COLO829 (cell line): ENCODE data around the gene NUDT17.

Experiments
- DNase-seq: peaks from one replicate; pipeline ENCODE4 v3.0.0; 2012; ENCODE audit warnings: low spot score

Gene NUDT17

DNA sequence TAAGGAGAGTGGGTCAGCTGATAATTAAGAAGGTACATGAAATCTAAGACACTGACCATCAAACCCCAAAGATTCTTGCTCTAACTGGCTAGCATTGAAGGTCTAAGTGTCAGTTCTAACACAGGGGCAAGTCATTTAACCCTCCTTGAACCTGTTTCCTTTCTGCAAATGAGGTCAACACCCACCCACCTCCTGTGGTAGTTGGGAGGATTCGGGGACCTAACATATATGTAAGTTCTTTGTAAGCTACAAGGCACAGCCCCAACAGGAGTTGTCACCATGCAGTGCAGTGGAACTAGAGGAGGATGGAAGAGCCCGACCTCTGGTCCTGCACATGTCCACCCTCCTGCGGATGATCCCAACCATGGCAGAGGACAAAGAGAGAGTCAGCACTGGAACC, 2.4 kb downstream of the NUDT17 start:
- no peak for DNase-seq

- peak; percentile 59 for DNase-seq
Measured at GRCh38 chr1:145849356-145850160, 4.1 kb downstream of the NUDT17 start.

DNA sequence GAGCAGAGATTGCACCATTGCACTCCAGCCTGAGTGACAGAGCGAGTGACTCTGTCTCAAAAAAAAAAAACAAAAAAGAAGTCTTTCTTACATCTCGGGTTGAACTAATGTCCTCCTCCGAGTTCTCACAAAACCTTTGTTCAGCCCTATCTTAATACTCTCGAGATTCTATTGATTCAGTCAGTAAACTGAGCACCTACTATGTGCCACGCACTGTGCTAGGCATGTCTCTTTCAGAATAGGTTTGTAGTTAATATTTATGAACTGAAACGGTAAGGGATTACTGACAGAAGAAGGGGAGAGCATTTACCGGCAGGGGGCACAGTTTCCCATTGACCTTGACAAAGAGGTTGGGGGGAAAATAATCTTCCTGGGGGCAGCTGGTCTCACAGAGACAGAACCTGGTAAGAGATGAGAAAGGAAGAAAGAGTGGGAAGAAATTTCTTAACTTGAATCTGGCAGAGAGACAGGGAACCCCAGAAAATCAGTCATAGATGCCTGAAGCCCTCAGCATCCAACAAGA, 10.1 kb downstream of the NUDT17 start:
- no peak for DNase-seq

- no peak for DNase-seq
Measured at GRCh38 chr1:145857170-145857569, 11.7 kb downstream of the NUDT17 start.

DNA sequence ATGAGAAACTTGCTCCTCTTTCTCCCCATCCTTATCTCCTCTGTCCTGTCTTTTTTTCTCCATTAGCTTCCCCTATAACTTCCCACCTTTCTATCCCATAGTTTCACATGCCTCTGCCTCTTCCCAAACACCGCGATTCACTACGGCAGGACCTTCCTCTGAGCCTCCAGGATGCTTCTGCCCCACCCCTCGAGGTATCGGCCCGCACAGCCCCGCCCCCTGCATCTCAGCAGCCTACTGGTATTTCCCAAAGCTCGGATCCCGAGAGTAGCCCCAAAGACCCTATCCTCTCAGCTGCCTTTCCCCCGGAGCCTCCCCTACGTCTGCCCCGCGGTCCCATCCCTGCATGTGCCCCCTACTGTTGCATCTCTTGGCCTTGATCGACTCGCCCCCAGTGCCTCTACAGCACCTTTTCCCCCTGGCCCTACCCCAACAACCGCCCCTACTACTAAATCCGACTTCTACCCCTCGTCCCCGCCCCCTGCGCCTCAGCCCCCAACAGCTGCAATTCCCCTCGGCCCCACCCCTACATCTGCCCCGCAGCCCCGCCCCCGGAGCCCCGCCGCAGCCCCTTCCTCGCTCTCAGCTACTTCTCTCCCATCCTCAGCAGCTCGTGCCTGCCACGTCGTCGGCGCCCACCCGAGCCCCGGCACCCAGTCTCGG, 12.9 kb downstream of the NUDT17 start:
- peak; percentile 66 for DNase-seq

DNA sequence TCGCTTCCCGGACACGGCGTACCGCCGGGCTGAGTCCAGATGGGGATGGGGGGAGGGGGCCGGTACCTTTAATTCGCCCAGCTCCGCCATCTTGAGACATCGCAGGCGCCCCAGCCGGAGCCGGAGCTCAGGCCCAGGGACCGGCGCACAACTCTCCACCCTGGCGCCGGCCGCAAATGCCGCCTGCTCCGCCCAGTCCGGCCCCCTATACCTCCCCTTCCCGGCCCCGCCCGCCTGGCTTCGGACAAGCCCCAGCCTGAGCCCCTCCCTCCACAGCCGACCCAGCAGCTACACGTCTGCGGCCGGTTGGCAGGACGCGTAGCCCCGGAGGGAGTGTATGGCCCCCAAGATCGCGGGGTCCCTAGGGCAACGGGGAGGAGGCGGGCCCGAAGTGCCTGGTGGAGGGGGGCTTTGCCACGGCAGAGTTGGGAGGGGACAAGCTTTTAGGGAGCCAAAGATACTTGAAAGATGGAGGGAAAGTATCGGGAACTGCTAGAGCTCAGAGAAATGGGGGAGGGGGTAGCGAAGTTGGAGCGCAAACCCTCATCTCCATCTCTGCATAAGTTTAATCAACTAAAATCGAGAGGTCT, 13.6 kb downstream of the NUDT17 start, which contains the start of gene PIAS3:
TSS of gene PIAS3 (minus strand) at position 181 of the 590 bp plus-strand sequence. CDS start at position 90, 91 bp downstream.
- peak; percentile 99 for DNase-seq

GRCh38 chr1:145859491-145860023, 14.1 kb downstream of the NUDT17 start:
- peak; percentile 99 for DNase-seq

GRCh38 chr1:145863282-145864018, 18.0 kb downstream of the NUDT17 start:
- DNase-seq: no peak

DNA sequence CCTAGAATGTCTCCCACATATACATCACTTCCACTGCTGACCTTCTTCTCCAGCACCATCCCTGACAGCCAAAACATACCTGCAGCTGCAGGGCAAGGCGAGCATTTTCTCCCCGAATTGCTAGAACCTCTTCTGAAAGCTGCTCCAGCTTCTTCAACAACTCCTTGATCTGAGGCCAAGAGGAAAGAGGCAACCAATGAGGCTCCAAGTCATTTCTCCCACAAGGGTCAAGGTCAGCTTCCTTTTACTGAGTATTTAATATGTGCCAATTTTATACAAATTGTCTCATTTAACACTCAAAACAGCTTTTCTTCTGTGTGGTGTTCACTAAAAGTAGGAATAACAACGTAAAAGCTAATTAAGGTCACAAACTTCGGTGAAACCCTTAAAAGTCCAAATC, 22.8 kb downstream of the NUDT17 start:
- DNase-seq: no peak

GRCh38 chr1:145871994-145872924, 26.8 kb downstream of the NUDT17 start:
- no peak for DNase-seq

DNA sequence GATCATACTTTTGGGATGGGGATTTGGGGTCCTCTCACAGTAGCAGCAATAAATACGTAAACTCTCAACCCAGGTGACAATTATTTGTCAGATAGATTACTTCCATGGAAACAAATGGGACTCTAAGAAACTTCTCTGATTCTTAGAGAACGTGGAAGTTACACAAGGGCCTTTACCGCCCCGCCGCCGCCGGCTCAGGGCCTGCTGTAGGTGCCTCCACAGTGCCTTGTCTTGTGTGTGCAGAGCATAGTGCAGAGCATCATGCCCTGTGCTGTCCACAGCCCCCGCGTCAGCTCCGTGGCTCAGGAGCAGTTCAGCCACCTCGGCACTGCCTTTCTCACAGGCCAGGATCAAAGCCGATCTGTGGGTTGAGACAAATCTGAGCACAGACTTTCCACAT, 29.2 kb downstream of the NUDT17 start:
- no peak for DNase-seq

GRCh38 chr1:145877923-145878486, 32.6 kb downstream of the NUDT17 start:
- DNase-seq: no peak

DNA sequence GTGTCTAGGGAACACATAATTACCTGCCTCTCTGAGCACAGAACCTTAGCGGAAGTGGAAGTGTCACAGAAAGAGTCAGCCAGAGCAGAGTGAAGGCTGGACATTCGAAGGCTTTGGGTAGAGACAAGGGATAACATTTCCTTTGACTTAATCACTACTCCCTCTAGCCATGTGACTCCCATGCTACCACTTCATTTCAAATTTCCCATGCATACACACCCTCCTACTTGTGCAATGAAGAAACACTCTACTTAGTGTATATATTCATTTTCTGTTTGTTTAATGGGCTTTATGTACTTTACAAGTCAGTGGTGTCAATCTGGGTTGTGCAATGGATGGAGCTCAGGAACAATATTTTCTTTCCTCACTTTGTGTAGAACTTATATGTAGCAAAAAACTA, 33.3 kb downstream of the NUDT17 start:
- no peak for DNase-seq

DNA sequence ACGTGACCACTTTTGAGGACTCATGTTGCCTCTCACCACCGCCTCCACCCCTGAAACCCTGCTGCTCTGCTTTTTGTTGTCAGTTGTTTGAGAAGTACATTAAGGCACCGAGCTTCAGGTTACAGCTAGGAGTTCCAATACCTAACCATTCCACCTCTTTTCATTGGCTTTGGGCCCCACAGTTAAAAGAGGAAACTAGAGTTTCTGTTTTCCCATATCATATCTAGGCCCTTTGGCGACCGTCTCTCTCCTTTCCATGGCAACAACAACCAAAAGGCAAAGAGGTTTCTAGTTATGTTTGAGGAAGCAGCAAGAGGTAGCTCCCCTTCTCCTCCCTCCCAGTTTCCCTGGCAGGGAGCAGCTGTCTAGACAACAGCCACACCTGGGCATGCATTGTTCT, 34.3 kb downstream of the NUDT17 start:
- no peak for DNase-seq

- DNase-seq: no peak
Measured at GRCh38 chr1:145884675-145885074, 39.2 kb downstream of the NUDT17 start.

DNA sequence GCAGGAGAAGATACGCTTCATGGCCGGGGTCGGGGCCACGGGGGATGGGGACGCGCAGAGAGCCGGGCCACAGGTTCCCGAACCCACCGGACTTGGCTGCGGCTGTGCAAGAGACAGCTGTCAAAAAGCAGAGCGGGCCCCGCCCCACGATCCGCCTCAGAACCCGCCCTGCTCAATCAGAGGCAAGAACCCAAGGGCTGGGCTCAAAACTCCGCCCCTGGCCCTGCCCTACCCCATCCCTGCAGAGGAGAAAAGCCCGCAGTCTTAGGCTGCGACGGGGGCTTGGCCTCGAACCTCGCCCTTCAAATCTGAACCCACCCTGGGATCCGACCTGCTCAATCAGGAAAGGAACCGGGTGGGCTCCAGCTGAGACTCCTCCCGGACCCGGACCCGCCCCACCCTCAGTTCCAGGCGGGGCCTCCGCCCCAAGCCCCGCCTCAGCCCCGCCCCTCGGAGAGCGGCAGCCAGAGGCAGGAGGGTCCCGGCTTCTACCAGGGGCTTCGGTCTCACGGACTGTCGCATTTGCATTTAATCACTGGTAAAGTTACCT, 40.4 kb downstream of the NUDT17 start, which contains the start of gene ANKRD35:
TSS of gene ANKRD35 (minus strand) at position 129 of the 550 bp plus-strand sequence. CDS start at position 21, 108 bp downstream.
- peak; percentile 95 for DNase-seq

DNA sequence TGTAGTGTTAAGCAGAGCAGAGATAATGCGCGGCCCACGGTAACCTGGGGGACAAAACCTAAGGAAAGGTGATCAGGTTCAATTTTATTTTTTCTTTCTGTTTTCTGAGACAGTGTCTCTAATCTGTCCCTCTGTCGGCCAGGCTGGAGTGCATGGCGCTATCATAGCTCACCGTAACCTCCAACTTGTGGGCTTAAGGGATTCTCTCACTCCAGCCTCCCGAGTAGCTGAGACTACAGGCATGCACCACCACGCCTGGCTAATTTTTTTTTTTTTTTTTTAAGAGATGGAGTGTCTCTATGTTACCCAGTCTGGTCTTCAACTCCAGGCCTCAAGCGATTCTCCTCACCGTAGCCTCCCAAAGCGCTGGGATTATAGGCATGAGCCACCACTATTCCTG, 41.0 kb downstream of the NUDT17 start:
- no peak for DNase-seq

- DNase-seq: no peak
Measured at GRCh38 chr1:145886816-145887215, 41.4 kb downstream of the NUDT17 start.

- no peak for DNase-seq
Measured at GRCh38 chr1:145887631-145888030, 42.2 kb downstream of the NUDT17 start.

DNA sequence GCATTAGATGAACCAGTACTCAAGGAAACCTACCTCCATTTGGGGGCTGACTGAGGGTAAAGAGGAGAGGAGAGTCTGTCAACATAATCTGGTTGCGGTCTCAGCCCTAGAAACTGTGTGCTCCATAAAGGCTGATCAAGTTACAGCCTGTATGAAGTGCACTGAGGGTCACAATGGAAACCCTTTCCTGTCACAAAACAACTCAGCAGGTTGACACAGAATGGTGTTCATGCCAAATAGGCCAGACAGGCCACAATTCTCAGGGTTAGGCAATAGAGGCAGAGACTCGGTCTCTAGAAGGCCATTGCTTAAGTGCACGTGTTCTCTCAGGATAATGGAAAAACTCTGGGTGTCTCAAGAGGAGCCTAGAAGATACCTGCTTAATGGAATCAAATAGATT, 44.3 kb downstream of the NUDT17 start:
- no peak for DNase-seq
